Right atrium auricular region (tissue), 2 donors: ENCODE data around the gene PTPRK. TPM values are rescaled to one million over a fixed set of nuclear protein-coding genes. Genes with fewer than 3 reads are reported as not detected.
A peak's percentile ranks its signal among the peaks of the same experiment; 100 is the strongest.

Experiments
- DNase-seq: peaks from one replicate; pipeline ENCODE4 v3.0.0-alpha.2; 2019; ENCODE audit warnings: low spot score
- H3K27ac ChIP-seq, 2 donors: fragments of 200-600 bp; sonication (generic); 1 replicate in 1 of 2; 2 replicates in 1 of 2; pipeline ENCODE4 v1.5.1; 2016 to 2019
- H3K27me3 ChIP-seq, 2 donors: fragments of 200-600 bp; sonication (generic); one replicate each; pipeline versions ENCODE4 v1.5.1 to v1.6.0; 2017 to 2019
- H3K36me3 ChIP-seq: fragments of 200-600 bp; sonication (generic); one replicate; pipeline ENCODE4 v1.5.1; 2016
- H3K4me1 ChIP-seq, 2 donors: fragments of 200-600 bp; sonication (generic); one replicate each; pipeline versions ENCODE4 v1.5.1 to v1.6.0; 2017 to 2019
- H3K4me3 ChIP-seq, 2 donors: fragments of 200-600 bp; sonication (generic); 1 replicate in 1 of 2; 2 replicates in 1 of 2; pipeline ENCODE4 v1.5.1; 2017 to 2019; ENCODE audit warnings: mild to moderate bottlenecking in 1 of 2, moderate library complexity in 1 of 2
- H3K9me3 ChIP-seq, 2 donors: fragments of 200-600 bp; sonication (generic); one replicate each; pipeline ENCODE4 v1.5.1; 2019
- total RNA-seq, 2 donors: library from RNA; depleted of rRNA; stranded (reverse); fragments of >200 nt; gene quantifications; one replicate each; pipeline ENCODE4 v1.1.0, GENCODE V29; 2016
- TF ChIP-seq, protein P1 (sequence below), 2 donors: fragments of 200-600 bp; sonication (generic); IDR thresholded peaks; one replicate each; pipeline ENCODE4 v1.5.1; 2019; ENCODE audit warnings: antibody characterized with exemption in 2 of 2

Gene PTPRK
- total RNA-seq, 2 donors from 2014 or later, result 24.5 to 36.4 TPM

GRCh38 chr6:128070406-128070805 is 450.0 kb downstream of the PTPRK start:
- Histone ChIP-seq H3K9me3 (no peaks in the 10 kb centered on the region), H3K4me1 (no peaks in the 10 kb centered on the region), H3K27me3 (no peaks in the 10 kb centered on the region), H3K36me3 (no peaks in the 10 kb centered on the region), H3K27ac (no peak overlapping the region), H3K4me3 (no peak overlapping the region)
- TF ChIP-seq, protein P1, sequence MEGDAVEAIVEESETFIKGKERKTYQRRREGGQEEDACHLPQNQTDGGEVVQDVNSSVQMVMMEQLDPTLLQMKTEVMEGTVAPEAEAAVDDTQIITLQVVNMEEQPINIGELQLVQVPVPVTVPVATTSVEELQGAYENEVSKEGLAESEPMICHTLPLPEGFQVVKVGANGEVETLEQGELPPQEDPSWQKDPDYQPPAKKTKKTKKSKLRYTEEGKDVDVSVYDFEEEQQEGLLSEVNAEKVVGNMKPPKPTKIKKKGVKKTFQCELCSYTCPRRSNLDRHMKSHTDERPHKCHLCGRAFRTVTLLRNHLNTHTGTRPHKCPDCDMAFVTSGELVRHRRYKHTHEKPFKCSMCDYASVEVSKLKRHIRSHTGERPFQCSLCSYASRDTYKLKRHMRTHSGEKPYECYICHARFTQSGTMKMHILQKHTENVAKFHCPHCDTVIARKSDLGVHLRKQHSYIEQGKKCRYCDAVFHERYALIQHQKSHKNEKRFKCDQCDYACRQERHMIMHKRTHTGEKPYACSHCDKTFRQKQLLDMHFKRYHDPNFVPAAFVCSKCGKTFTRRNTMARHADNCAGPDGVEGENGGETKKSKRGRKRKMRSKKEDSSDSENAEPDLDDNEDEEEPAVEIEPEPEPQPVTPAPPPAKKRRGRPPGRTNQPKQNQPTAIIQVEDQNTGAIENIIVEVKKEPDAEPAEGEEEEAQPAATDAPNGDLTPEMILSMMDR (IDR thresholded peaks at IDR 0.05), result no peak
- no peak for DNase-seq

DNA sequence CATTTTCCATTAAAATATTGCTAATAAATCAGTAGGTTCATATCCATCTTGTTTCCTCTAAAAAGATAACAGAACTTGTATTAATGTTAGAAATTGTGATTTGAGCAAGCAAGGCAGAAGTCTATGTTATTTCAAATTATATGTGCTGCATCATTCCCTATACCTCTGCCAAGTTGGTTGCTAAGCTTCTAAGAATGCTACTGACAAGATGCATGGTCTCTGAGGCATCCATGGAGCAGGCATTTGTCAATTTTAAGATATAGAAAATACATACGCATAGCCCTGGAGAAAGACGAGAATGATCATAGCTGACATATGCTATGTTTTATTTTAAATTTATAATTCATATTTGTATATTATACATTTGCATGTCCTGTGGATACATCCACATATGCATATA is 451.2 kb downstream of the PTPRK start:
- no peaks in the 10 kb centered on the region for H3K9me3 ChIP-seq
- TF ChIP-seq, protein P1 (IDR thresholded peaks at IDR 0.05), result no peak
- H3K27ac ChIP-seq, result no peak overlapping the region

GRCh38 chr6:128068119-128068479 is 452.3 kb downstream of the PTPRK start:
- no peak for DNase-seq
- Histone ChIP-seq H3K27ac (peak overlapping the region in 1 of 2 donors; percentile 38), H3K4me1 (no peaks in the 10 kb centered on the region), H3K27me3 (no peaks in the 10 kb centered on the region), H3K4me3 (no peak overlapping the region), H3K9me3 (no peaks in the 10 kb centered on the region), H3K36me3 (no peaks in the 10 kb centered on the region)
- TF ChIP-seq, protein P1 (IDR thresholded peaks at IDR 0.05), result peak in 1 of 2 donors; percentile 43

More for the DNA sequence above, 451.2 kb downstream of the PTPRK start:
- H3K4me1 ChIP-seq, result no peaks in the 10 kb centered on the region
- DNase-seq, result no peak
- no peaks in the 10 kb centered on the region for H3K27me3 ChIP-seq
- H3K4me3 ChIP-seq, result no peak overlapping the region
- no peaks in the 10 kb centered on the region for H3K36me3 ChIP-seq

DNA sequence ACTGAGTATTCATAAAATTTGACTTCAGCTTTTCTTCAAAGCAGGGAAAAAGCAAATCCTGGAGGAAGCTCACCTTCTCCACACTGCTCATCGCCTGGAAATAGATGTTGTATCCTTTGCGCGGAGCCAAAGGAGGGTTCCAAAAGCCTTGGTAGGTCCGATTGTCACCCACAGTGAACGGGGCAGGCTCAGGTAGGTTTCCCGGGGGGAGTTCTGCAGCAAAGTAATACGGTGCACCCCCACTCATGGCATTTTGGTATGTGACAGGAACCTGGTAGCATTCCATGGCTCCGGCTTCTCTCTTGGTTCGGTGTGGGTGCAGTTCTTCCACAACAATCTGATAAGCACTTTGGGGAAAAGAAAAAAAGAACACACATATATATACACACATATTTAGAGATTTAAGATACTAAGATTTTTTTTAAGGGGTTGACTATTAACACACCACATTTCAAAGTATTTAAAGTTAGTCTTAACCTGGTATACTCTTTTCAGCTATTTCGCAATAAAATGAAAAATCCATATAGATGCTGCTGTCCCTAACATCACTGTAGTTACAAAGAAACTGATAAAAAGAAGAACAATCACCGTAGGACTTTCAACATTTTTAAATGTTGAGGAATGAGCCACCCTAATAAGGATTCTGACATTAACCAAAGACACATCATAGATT is 452.8 kb downstream of the PTPRK start:
- no peaks in the 10 kb centered on the region for H3K9me3 ChIP-seq
- TF ChIP-seq, protein P1 (IDR thresholded peaks at IDR 0.05), result no peak
- peak overlapping the region in 1 of 2 donors; percentile 38 for H3K27ac ChIP-seq
- no peaks in the 10 kb centered on the region for H3K27me3 ChIP-seq
- H3K4me1 ChIP-seq, result no peaks in the 10 kb centered on the region
- H3K4me3 ChIP-seq, result no peak overlapping the region
- DNase-seq, result no peak
- no peaks in the 10 kb centered on the region for H3K36me3 ChIP-seq

DNA sequence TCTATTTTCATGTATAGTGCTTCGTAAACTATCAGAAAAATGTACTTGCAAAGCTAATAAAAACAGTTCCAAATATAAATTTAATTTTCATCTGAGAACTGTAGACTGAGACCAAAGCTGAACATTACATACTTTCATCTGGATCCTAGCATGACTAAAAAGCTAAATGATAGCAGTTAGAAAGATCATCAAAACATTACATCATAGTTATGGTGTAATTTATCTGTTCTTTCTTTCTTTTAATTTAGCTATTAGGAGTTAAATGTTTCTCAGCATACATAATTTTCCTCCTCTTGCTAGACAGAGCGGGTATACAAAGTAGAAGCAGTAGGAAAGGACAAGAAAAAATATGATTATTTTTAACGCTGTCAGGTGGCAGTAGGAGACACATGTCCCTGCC is 455.3 kb downstream of the PTPRK start:
- no peak overlapping the region for H3K4me3 ChIP-seq
- no peaks in the 10 kb centered on the region for H3K4me1 ChIP-seq
- no peak overlapping the region for H3K27ac ChIP-seq
- no peaks in the 10 kb centered on the region for H3K36me3 ChIP-seq
- no peak for DNase-seq
- TF ChIP-seq, protein P1 (IDR thresholded peaks at IDR 0.05), result no peak
- H3K9me3 ChIP-seq, result no peaks in the 10 kb centered on the region
- no peaks in the 10 kb centered on the region for H3K27me3 ChIP-seq

GRCh38 chr6:128064540-128064895 is 455.9 kb downstream of the PTPRK start:
- no peak for DNase-seq
- Histone ChIP-seq H3K36me3 (no peaks in the 10 kb centered on the region), H3K27me3 (no peaks in the 10 kb centered on the region), H3K9me3 (no peaks in the 10 kb centered on the region), H3K4me3 (no peak overlapping the region), H3K27ac (no peak overlapping the region), H3K4me1 (no peaks in the 10 kb centered on the region)
- TF ChIP-seq, protein P1 (IDR thresholded peaks at IDR 0.05), result no peak
